IPS-18a (cell line): ENCODE data around the gene PRKCA.

ENCODE experiments used
- H3K27ac ChIP-seq: one replicate; pipeline ENCODE4 v1.5.1; 2013; ENCODE audit warnings: low read length
- H3K27me3 ChIP-seq: one replicate; pipeline ENCODE4 v1.6.1; 2013; ENCODE audit warnings: mild to moderate bottlenecking, low read length; ENCODE audit not compliant: control insufficient read depth, insufficient read depth
- H3K36me3 ChIP-seq: one replicate; pipeline ENCODE4 v1.6.1; 2013; ENCODE audit warnings: low read depth, low read length; ENCODE audit not compliant: control insufficient read depth
- H3K4me1 ChIP-seq: one replicate; pipeline ENCODE4 v1.6.1; 2013; ENCODE audit warnings: low read depth, low read length; ENCODE audit not compliant: control insufficient read depth
- H3K4me3 ChIP-seq: one replicate; pipeline ENCODE4 v1.5.1; 2013; ENCODE audit warnings: low read length
- H3K9ac ChIP-seq: one replicate; pipeline ENCODE4 v1.6.1; 2013; ENCODE audit warnings: mild to moderate bottlenecking, low read length, moderate library complexity
- H3K9me3 ChIP-seq: one replicate; pipeline ENCODE4 v1.6.1; 2013; ENCODE audit warnings: low read depth, low read length; ENCODE audit not compliant: control insufficient read depth

The PRKCA gene

DNA sequence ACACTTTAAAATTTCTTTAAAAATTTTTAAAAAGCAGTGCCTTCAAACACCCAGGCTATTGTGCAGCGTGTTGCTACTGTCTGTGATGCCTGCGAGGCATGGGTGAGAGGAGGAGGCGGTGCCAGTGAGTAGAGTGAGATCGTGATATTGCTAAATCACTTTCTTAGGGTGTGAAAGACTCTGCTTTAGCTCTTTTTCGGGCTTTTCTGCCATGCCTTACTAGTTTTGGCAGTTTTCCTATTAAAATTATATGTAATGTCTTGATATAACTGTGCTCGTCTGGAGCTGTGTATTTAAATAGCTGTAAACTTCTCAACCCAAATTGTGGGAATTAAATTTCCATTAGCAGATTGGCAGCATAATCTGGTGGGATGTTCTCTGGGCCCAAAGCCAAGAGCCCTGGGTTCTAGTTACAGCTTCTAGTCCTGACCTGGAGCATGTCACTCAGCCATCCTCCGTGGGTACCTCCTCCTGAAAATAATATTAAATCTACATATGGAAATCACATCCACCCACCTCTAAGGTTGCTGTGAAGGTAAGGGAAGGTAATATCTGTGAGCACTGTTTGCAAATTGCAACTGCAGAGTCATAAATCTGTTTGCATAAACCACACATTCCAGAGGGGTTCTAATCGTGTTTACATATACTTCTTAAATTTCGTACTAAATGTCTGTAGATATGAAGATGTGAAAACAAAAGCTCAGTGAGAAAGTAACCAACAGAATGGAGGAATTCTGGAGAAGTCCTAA lies 268.2 kb downstream of the PRKCA start:
- Histone ChIP-seq H3K9me3 (no peaks in the 10 kb centered on the region), H3K4me1 (peaks cover 15% of the 10 kb centered on the region), H3K36me3 (no peaks in the 10 kb centered on the region), H3K27me3 (no peaks in the 10 kb centered on the region), H3K27ac (no peak overlapping the region), H3K9ac (no peak overlapping the region), H3K4me3 (no peak overlapping the region)

GRCh38 chr17:66571745-66572144 lies 269.3 kb downstream of the PRKCA start:
- no peaks in the 10 kb centered on the region for H3K27me3 ChIP-seq
- H3K4me1 ChIP-seq, result peaks cover 4% of the 10 kb centered on the region
- no peaks in the 10 kb centered on the region for H3K9me3 ChIP-seq
- no peak overlapping the region for H3K9ac ChIP-seq
- H3K27ac ChIP-seq, result no peak overlapping the region
- no peak overlapping the region for H3K4me3 ChIP-seq
- H3K36me3 ChIP-seq, result no peaks in the 10 kb centered on the region

- no peak overlapping the region for H3K9ac ChIP-seq
- no peaks in the 10 kb centered on the region for H3K36me3 ChIP-seq
- peaks cover 5% of the 10 kb centered on the region for H3K4me1 ChIP-seq
- no peak overlapping the region for H3K27ac ChIP-seq
- no peak overlapping the region for H3K4me3 ChIP-seq
- no peaks in the 10 kb centered on the region for H3K9me3 ChIP-seq
- no peaks in the 10 kb centered on the region for H3K27me3 ChIP-seq
These were observed 270.7 kb downstream of the PRKCA start for GRCh38 chr17:66573078-66573477.

DNA sequence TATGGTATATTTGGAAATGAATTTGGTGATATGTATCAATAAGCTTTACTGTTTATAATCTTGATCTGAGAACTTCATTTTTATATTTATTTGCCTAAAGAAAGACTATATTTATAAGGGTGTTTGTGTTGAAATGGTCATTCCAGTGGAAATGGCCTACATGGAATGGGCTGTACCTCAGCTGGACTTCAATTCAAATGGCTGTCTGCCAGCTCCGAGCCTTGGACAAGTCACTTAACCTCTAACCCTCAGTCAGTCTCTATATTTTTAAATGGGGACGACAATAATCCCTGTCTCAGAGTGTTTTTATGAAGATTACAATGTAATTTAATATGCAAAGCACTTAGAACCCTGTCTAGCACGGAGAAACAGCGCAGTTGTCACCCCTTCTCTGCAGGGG lies 271.7 kb downstream of the PRKCA start:
- Histone ChIP-seq H3K4me1 (peaks cover 6% of the 10 kb centered on the region), H3K9me3 (no peaks in the 10 kb centered on the region), H3K9ac (no peak overlapping the region), H3K4me3 (no peak overlapping the region), H3K36me3 (no peaks in the 10 kb centered on the region), H3K27me3 (no peaks in the 10 kb centered on the region), H3K27ac (no peak overlapping the region)

GRCh38 chr17:66576473-66576872 lies 274.1 kb downstream of the PRKCA start:
- H3K36me3 ChIP-seq, result no peaks in the 10 kb centered on the region
- H3K9ac ChIP-seq, result no peak overlapping the region
- no peak overlapping the region for H3K4me3 ChIP-seq
- H3K4me1 ChIP-seq, result peaks cover 9% of the 10 kb centered on the region
- H3K27me3 ChIP-seq, result no peaks in the 10 kb centered on the region
- H3K9me3 ChIP-seq, result no peaks in the 10 kb centered on the region
- H3K27ac ChIP-seq, result no peak overlapping the region

DNA sequence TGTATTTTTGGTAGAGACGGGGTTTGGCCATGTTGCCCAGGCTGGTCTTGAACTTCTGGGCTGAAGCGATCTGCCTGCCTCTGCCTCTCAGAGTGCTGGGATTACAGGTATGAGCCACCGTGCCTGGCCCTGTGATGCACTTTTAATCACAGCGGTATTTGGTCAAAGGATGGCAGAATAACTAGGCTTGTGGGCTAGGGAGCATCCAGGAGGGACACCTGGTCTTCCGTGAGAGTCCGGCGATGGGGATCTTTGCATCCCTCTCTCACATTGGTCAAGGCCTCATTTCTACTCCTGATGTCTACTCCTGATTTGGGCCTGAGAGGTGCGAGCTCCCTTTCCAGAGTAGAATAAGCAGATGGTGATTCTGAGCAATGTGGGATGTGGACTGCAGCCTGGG lies 274.6 kb downstream of the PRKCA start:
- no peaks in the 10 kb centered on the region for H3K36me3 ChIP-seq
- no peaks in the 10 kb centered on the region for H3K9me3 ChIP-seq
- H3K4me3 ChIP-seq, result no peak overlapping the region
- no peak overlapping the region for H3K9ac ChIP-seq
- H3K27me3 ChIP-seq, result no peaks in the 10 kb centered on the region
- peaks cover 9% of the 10 kb centered on the region for H3K4me1 ChIP-seq
- H3K27ac ChIP-seq, result no peak overlapping the region

DNA sequence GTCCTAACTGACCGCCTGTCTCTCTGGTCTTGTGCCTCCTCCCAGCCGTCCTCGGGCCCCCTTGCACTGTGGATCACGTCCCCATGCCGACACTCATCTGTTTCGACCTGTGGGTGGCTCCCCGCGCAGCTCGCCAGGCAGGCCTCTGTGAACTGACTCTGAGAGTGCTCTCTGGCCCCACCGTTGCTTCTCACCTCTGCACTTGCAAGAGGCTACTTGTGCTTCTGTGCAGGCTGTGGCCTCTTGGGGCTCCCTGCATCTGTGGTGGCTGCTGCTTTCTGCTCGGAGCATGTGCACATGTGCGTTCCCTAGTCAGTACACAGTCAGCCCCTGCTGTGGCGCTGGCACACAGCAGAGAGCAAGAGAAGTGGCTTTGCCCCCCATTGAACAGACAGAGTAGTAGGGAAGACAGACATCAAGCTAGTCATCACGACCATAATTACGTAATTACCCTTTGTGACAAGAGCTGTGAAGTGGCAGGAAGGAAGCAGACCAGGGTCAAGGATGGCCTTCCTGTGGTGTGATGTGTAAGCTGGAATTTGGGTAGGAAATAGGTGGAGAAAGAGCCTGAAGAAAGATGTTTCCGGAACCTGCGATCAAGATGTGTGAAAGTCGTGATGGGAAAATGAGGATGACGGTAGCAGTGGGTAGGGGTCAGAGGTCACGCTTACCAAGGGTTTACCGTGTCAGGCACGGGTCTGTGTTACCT lies 276.5 kb downstream of the PRKCA start:
- H3K27ac ChIP-seq, result no peak overlapping the region
- H3K36me3 ChIP-seq, result no peaks in the 10 kb centered on the region
- no peaks in the 10 kb centered on the region for H3K9me3 ChIP-seq
- no peak overlapping the region for H3K4me3 ChIP-seq
- no peak overlapping the region for H3K9ac ChIP-seq
- H3K27me3 ChIP-seq, result no peaks in the 10 kb centered on the region
- H3K4me1 ChIP-seq, result peaks cover 9% of the 10 kb centered on the region

DNA sequence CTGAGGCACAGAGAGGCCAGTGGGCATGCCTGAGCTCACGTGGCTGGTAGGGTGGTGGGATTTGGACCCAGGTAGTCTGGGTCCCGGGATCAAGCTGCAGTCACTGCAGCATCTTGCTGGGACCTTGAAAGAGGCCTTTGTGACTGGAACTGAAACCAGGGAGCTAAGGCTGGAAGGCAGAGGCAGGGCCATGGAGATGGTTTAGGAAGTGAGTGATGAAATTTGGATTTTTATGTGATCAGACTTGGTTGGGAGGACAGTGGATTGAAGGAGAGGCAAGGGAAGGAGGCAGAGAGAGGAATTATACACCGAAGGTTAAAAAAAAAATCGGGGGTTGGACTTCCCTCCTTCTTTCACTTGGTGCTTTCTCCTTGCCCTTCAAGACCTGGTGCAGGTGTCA lies 277.1 kb downstream of the PRKCA start:
- Histone ChIP-seq H3K27me3 (no peaks in the 10 kb centered on the region), H3K9ac (no peak overlapping the region), H3K36me3 (no peaks in the 10 kb centered on the region), H3K4me3 (no peak overlapping the region), H3K9me3 (no peaks in the 10 kb centered on the region), H3K27ac (no peak overlapping the region), H3K4me1 (peaks cover 9% of the 10 kb centered on the region)

DNA sequence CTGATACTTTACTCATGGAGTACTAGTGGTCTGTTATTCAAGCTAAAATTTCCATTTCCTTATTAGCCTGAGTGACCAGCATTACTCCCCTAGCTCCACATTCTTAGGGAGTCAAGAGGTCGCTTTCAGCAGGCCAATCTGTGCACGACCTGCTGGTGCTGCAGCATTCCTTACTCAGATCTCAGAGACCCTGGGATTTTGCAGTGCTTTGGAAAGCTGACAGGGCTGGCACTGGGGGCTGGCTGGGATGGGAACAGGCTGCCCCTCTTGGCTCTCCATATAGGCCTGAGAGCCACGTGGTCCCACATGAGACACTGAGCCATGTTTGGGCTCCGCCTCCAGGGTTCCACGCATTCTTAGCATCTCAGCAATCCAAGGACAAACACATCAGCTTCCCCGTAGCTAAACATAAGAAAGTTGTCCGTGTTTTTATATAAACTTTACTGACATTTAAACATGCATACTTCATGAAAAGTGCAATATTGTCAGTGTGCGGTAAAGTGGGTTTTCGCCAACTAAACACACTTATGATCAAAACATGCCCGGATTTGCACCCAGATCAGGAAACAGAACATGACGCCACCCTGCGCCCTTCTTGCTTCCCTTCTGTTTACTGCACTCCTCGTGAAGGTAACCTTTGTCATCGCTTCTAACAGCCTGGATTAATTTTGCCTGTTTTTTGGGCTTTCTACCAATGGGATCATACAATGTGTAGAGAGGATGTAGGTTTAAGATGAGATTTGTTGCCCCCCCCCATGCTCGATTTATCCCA lies 278.0 kb downstream of the PRKCA start:
- no peaks in the 10 kb centered on the region for H3K36me3 ChIP-seq
- H3K4me3 ChIP-seq, result no peak overlapping the region
- no peak overlapping the region for H3K27ac ChIP-seq
- H3K9me3 ChIP-seq, result no peaks in the 10 kb centered on the region
- no peaks in the 10 kb centered on the region for H3K27me3 ChIP-seq
- peaks cover 9% of the 10 kb centered on the region for H3K4me1 ChIP-seq
- no peak overlapping the region for H3K9ac ChIP-seq

DNA sequence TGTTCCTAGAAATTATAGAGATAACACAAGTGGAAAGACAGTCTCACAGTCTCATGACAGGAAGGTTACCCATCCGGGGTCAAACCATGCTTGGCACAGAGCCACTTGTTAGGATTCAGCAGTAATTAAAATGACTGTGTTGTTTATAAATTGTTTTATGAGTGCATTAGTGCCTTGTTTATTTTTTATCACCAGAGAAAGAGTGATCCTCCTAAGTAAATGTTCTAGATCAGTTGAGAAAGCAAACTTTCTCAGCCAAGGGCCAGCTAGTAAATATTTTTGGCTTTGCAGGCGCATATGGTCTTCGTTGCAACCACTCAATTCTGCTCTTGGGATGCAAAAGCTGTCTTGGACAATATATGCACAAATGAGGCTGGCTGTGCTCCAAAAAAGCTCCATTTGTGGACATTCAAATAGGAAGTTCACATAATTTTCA lies 278.6 kb downstream of the PRKCA start:
- no peak overlapping the region for H3K27ac ChIP-seq
- H3K27me3 ChIP-seq, result no peaks in the 10 kb centered on the region
- no peaks in the 10 kb centered on the region for H3K9me3 ChIP-seq

DNA sequence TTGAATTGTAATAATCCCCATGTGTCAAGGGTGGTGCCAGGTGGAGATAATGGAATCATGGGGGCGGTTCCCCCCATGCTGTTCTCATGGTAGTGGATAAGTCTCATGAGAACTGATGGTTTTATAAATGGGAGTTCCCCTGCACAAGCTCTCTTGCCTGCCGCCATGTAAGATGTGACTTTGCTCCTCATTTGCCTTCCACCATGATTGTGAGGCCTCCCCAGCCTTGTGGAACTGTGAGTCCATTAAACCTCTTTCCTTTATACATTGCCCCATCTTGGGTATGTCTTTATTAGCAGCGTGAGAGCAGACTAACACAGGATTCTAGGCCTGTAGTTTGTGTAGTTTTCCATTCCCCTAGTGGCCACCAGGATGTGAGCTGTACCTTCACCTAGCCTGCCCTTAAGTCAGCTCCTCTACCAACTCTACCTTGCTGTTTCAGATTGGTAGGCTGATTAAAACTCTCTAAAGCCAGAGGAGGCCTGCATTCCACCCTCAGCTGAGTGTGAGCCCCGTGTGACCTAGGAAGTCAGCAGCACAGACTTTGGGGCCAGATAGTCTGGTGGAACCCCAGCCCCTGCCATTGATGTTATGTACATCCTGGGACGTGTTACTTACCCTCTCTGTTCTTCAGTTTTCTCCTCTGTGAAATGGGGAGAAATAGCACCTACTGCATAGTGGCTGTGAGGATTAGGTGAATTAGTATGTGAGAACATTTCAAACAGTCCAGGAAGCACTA lies 280.1 kb downstream of the PRKCA start:
- Histone ChIP-seq H3K36me3 (no peaks in the 10 kb centered on the region), H3K4me3 (no peak overlapping the region), H3K27ac (no peak overlapping the region), H3K9ac (no peak overlapping the region), H3K27me3 (no peaks in the 10 kb centered on the region), H3K9me3 (no peaks in the 10 kb centered on the region), H3K4me1 (peaks cover 9% of the 10 kb centered on the region)

More for the DNA sequence above, 278.6 kb downstream of the PRKCA start:
- no peak overlapping the region for H3K4me3 ChIP-seq
- no peak overlapping the region for H3K9ac ChIP-seq
- no peaks in the 10 kb centered on the region for H3K36me3 ChIP-seq
- H3K4me1 ChIP-seq, result peaks cover 9% of the 10 kb centered on the region
